ENCODE data around the gene ELP2.

Gene ELP2

GRCh38 chr18:36197511-36198166, 67.9 kb downstream of the ELP2 start:
- DNase-seq (ENCODE audit: low spot score) = no peak
- in situ Hi-C loops (cut with MboI; ENCODE audit: low sequenced_read_pairs, unreplicated experiment) = no loop called here
- no peak for TF ChIP-seq CTCF (IDR thresholded peaks at IDR 0.05; ENCODE audit: borderline replicate concordance, control extremely low read depth, extremely low read depth, insufficient read depth, missing control alignments)

DNA sequence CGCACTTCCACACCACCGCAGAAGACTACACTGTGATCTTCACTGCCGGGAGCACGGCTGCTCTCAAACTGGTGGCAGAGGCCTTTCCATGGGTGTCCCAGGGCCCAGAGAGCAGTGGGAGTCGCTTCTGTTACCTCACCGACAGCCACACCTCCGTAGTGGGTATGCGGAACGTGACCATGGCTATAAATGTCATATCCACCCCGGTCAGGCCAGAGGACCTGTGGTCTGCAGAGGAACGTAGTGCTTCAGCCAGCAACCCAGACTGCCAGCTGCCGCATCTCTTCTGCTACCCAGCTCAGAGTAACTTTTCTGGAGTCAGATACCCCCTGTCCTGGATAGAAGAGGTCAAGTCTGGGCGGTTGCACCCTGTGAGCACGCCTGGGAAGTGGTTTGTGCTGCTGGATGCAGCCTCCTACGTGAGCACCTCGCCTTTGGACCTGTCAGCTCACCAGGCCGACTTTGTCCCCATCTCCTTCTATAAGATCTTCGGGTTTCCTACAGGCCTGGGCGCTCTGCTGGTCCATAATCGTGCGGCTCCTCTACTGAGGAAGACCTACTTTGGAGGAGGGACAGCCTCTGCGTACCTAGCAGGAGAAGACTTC, 70.1 kb downstream of the ELP2 start:
- DNase-seq (ENCODE audit: low spot score) = no peak
- in situ Hi-C loops (cut with MboI; ENCODE audit: low sequenced_read_pairs, unreplicated experiment) = no loop called here
- no peak for TF ChIP-seq CTCF (IDR thresholded peaks at IDR 0.05; ENCODE audit: borderline replicate concordance, control extremely low read depth, extremely low read depth, insufficient read depth, missing control alignments)

GRCh38 chr18:36200354-36200771, 70.7 kb downstream of the ELP2 start:
- TF ChIP-seq CTCF (IDR thresholded peaks at IDR 0.05; ENCODE audit: borderline replicate concordance, control extremely low read depth, extremely low read depth, insufficient read depth, missing control alignments) = no peak
- no peak for DNase-seq (ENCODE audit: low spot score)
- in situ Hi-C loops (cut with MboI; ENCODE audit: low sequenced_read_pairs, unreplicated experiment) = no loop called here

GRCh38 chr18:36201765-36202164, 72.1 kb downstream of the ELP2 start:
- DNase-seq (ENCODE audit: low spot score) = no peak
- in situ Hi-C loops (cut with MboI; ENCODE audit: low sequenced_read_pairs, unreplicated experiment) = no loop called here
- no peak for TF ChIP-seq CTCF (IDR thresholded peaks at IDR 0.05; ENCODE audit: borderline replicate concordance, control extremely low read depth, extremely low read depth, insufficient read depth, missing control alignments)

DNA sequence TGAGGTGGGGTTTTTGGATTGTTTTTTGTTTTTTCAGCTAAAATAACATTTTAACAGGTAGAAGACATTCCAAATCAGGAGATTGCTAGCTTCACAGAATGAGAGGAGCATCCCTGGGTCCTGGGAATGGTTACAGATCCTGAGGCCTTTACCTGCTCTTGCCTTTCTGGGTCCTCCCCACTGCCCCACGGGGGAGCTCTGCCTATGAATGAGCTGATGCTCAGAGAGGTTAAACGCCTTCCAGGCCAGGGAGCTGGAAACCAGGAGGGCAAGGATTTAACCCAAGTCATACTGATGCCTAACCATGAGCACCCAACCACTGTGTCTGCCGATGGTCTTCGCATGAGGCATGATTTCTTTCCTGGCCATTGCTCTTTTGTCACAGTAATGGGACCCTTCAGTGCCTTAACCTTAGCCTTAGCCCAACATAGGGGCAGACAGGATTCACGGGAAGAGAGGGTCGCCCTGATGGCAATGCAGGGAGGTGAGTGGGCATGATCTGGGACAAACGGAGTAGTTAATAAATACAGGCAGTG, 73.7 kb downstream of the ELP2 start:
- in situ Hi-C loops (cut with MboI; ENCODE audit: low sequenced_read_pairs, unreplicated experiment) = no loop called here
- TF ChIP-seq CTCF (IDR thresholded peaks at IDR 0.05; ENCODE audit: borderline replicate concordance, control extremely low read depth, extremely low read depth, insufficient read depth, missing control alignments) = no peak
- no peak for DNase-seq (ENCODE audit: low spot score)

DNA sequence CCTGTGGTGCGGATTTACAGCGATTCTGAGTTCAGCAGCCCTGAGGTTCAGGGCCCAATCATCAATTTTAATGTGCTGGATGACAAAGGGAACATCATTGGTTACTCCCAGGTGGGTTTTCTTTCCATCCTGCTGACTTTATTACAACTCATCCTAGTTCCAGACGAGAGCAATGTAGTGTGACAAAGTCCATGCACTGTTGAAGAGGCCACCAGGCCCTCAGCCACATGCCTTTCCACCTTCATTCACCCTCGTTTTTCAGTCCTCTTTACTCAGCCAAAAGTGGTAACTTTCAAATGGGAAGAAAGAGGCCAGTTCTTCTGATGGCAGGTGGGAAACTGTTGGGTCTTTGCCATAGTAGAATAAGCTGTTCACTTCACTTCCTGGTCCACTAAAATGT, 75.5 kb downstream of the ELP2 start:
- DNase-seq (ENCODE audit: low spot score) = no peak
- in situ Hi-C loops (cut with MboI; ENCODE audit: low sequenced_read_pairs, unreplicated experiment) = no loop called here
- TF ChIP-seq CTCF (IDR thresholded peaks at IDR 0.05; ENCODE audit: borderline replicate concordance, control extremely low read depth, extremely low read depth, insufficient read depth, missing control alignments) = no peak
